PC-3 (cell line): ENCODE results near the gene UBXN6. TPM values are rescaled to one million over a fixed set of nuclear protein-coding genes. Genes with fewer than 3 reads are reported as not detected.

Experiments
- ATAC-seq: fragments of 200-7000 bp; cut with Tn5 transposase; 2 replicates; pipeline ENCODE4 v1.9.1; 2020; ENCODE audit warnings: mild to moderate bottlenecking, moderate library complexity
- BruUV-seq: library from RNA; stranded (reverse); fragments of 400-500 nt; replicated peaks from 2 replicates; lab custom pipeline; 2021; lab: Mats Ljungman, UMichigan
- CTCF ChIA-PET: fragments of 300-600 bp; sonication (Branson Sonifier 250); formaldehyde crosslinking; loops from one replicate; lab custom pipeline; 2022; ENCODE audit warnings: antibody characterized with exemption; lab: Charles Lee
- POLR2A ChIA-PET: fragments of 300-600 bp; sonication (Branson Sonifier 250); formaldehyde crosslinking; loops from one replicate; lab custom pipeline; 2022; ENCODE audit warnings: antibody characterized with exemption; ENCODE audit not compliant: unreplicated experiment; lab: Charles Lee
- DNase-seq: peaks from one replicate; pipeline ENCODE4 v3.0.0-alpha.2; 2015
- H2AFZ ChIP-seq: fragments of 300-600 bp; sonication (generic); 2 replicates; pipeline ENCODE4 v1.6.0; 2016; ENCODE audit warnings: antibody characterized with exemption, low read length
- H3F3A ChIP-seq: fragments of 300-600 bp; sonication (generic); one replicate; pipeline ENCODE4 v1.6.0; 2017; ENCODE audit warnings: antibody characterized with exemption, low read length, control low read depth, mild to moderate bottlenecking; ENCODE audit not compliant: unreplicated experiment
- H3K27ac ChIP-seq: fragments of 300-600 bp; sonication (generic); 2 replicates; pipeline ENCODE4 v1.5.1; 2016; ENCODE audit warnings: mild to moderate bottlenecking, low read length
- H3K27me3 ChIP-seq: fragments of 300-600 bp; sonication (generic); 2 replicates; pipeline ENCODE4 v1.6.1; 2016; ENCODE audit warnings: low read length, mixed read lengths
- H3K36me3 ChIP-seq: fragments of 300-600 bp; sonication (generic); 2 replicates; pipeline ENCODE4 v1.6.1; 2016; ENCODE audit warnings: low read depth, mixed run types, low read length, mixed read lengths
- H3K4me1 ChIP-seq: fragments of 300-600 bp; sonication (generic); 2 replicates; pipeline ENCODE4 v1.5.1; 2016; ENCODE audit warnings: low read length; ENCODE audit not compliant: insufficient read depth
- H3K4me2 ChIP-seq: fragments of 300-600 bp; sonication (generic); 2 replicates; pipeline ENCODE4 v1.6.0; 2016; ENCODE audit warnings: low read length
- H3K4me3 ChIP-seq: fragments of 300-600 bp; sonication (generic); 2 replicates; pipeline ENCODE4 v1.5.1; 2016; ENCODE audit warnings: mild to moderate bottlenecking, low read length, mixed read lengths
- H3K79me2 ChIP-seq: fragments of 300-600 bp; sonication (generic); 2 replicates; pipeline ENCODE4 v1.6.1; 2017; ENCODE audit warnings: low read length, mixed read lengths
- H3K9ac ChIP-seq: fragments of 300-600 bp; sonication (generic); 2 replicates; pipeline ENCODE4 v1.6.0; 2016; ENCODE audit warnings: mild to moderate bottlenecking, low read length
- H3K9me2 ChIP-seq: fragments of 300-600 bp; sonication (generic); replicated peaks from 2 replicates; pipeline ENCODE4 v1.6.1; 2016; ENCODE audit warnings: mixed run types, low read length, mixed read lengths
- H3K9me3 ChIP-seq: fragments of 300-600 bp; sonication (generic); 2 replicates; pipeline ENCODE4 v1.6.1; 2016; ENCODE audit warnings: low read length, mixed read lengths
- H4K20me1 ChIP-seq: fragments of 300-600 bp; sonication (generic); 2 replicates; pipeline ENCODE4 v1.6.1; 2016; ENCODE audit warnings: low read length, mixed read lengths
- EZH2 ChIP-seq: fragments of 300-600 bp; sonication (generic); IDR thresholded peaks from one replicate; pipeline ENCODE4 v1.6.1; 2017; ENCODE audit warnings: antibody characterized with exemption, mild to moderate bottlenecking, low read length; ENCODE audit not compliant: unreplicated experiment
- EZH2phosphoT487 ChIP-seq: fragments of 300-600 bp; sonication (generic); IDR thresholded peaks from 2 replicates; pipeline ENCODE4 v1.6.1; 2018; ENCODE audit warnings: mild to moderate bottlenecking, antibody characterized with exemption, low read length, borderline replicate concordance
- intact Hi-C: fragments of 100-400 bp; cut with micrococcal nuclease; formaldehyde crosslinking; loops from 2 replicates; pipeline ENCODE4 v1.9.0; 2023
- total RNA-seq: library from RNA; depleted of rRNA; stranded (reverse); fragments of >200 nt; gene quantifications from 2 replicates; pipeline ENCODE4 v1.2.3, GENCODE V29; 2014
- TF ChIP-seq, protein P1 (sequence below): fragments of 300-600 bp; sonication (generic); conservative IDR thresholded peaks from 2 replicates; pipeline ENCODE4 v1.5.1; 2017; ENCODE audit warnings: antibody characterized with exemption, low read depth, mild to moderate bottlenecking, low read length

UBXN6 gene
- total RNA-seq, 1 experiment from 2014 or later: 64.0 TPM

DNA sequence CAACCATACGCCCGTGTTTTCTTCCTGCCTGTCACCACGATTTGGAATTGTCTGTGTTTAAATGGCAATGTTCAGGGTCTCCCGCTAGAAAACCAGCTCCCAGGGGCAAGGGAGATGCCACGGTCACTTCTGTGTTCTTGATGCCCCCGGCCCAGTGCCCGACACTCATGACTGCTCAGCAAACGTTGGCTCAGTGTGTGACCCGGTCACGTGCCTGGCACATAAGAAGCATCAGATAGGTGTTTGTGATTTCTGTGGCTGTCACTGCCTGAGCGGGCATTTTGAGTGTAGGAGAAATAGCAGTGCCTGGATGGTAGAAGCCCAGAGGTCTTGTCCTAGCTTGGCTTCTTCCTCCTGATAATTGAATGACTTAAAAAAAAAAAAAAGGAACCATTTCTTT, 30.0 kb upstream of the UBXN6 start:
- Histone ChIP-seq H3K27me3 (no peaks in the 10 kb centered on the region), H3K9ac (no peak overlapping the region), H3K4me3 (no peak overlapping the region), H3K9me2 (no peaks in the 10 kb centered on the region), H3K36me3 (peaks cover 25% of the 10 kb centered on the region), H3K79me2 (no peaks in the 10 kb centered on the region), H4K20me1 (no peaks in the 10 kb centered on the region), H3K9me3 (no peaks in the 10 kb centered on the region), H3K4me2 (no peak overlapping the region), H3F3A (no peaks in the 10 kb centered on the region), H3K27ac (no peak overlapping the region), H3K4me1 (no peaks in the 10 kb centered on the region), H2AFZ (no peak overlapping the region)
- DNase-seq (no peak), ATAC-seq (no peak)
- ChIA-PET CTCF (no interaction called here), POLR2A (no interaction called here)
- BruUV-seq: no TSS peak
- intact Hi-C loops: no loop called here
- TF ChIP-seq EZH2 (no peak), EZH2phosphoT487 (no peak)
- TF ChIP-seq, protein P1, sequence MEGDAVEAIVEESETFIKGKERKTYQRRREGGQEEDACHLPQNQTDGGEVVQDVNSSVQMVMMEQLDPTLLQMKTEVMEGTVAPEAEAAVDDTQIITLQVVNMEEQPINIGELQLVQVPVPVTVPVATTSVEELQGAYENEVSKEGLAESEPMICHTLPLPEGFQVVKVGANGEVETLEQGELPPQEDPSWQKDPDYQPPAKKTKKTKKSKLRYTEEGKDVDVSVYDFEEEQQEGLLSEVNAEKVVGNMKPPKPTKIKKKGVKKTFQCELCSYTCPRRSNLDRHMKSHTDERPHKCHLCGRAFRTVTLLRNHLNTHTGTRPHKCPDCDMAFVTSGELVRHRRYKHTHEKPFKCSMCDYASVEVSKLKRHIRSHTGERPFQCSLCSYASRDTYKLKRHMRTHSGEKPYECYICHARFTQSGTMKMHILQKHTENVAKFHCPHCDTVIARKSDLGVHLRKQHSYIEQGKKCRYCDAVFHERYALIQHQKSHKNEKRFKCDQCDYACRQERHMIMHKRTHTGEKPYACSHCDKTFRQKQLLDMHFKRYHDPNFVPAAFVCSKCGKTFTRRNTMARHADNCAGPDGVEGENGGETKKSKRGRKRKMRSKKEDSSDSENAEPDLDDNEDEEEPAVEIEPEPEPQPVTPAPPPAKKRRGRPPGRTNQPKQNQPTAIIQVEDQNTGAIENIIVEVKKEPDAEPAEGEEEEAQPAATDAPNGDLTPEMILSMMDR: no peak

DNA sequence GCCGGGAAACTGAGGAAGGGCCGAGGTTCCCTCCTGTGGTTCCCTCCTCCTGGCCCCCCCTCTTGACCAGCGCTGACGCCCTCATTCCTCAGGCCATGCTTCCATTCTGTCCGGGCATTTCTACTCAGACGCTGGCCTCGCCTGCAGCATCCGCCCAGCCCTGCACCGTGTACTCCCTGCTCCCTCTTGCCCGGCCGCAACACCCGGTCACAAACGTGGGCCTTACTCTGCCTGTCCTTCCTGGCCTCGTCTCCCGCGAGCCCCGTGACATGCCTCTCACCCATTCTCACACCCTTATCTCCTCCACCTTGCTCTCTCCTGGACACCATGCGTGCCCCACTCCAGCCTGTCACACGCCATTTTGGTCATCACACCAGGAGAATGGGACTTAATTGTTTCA, 25.8 kb upstream of the UBXN6 start:
- CTCF ChIA-PET: no interaction called here
- no peak overlapping the region for H2AFZ ChIP-seq
- TF ChIP-seq EZH2phosphoT487 (no peak), EZH2 (no peak)
- TF ChIP-seq, protein P1: no peak

DNA sequence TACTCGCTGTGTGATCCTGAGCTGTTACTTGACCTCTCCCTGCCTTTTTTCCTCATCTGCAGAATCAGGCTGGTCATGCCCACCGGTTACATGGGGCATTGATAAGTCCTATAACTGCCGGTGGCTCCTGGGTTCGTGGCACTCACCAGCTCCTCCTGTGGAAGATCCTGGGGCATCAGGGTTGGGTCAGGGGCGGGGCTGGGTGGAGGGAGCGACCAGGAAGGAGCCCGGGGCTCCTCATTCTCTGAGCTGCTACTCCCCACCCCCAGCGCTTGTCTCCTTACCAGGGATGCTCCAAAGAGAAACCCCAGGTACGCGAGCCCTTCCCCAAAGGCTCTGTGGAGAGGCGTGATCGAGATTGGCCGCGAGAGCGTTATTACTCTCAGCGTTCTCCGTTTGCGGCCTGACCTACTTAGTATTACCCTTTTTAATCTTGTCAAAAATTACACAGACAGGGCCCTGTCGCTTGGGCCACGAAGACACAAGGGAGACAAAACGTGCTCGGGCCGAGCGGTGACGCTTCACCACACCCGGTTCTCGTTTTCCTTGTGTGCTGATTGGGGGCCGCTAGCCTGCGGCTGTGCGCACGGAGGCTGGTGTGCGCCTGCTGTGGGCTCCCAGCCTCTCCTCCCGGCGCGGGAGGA, 25.2 kb upstream of the UBXN6 start:
- intact Hi-C loops: no loop called here
- no peak overlapping the region for H3K9ac ChIP-seq
- no peak for ATAC-seq
- H3K9me3 ChIP-seq: no peaks in the 10 kb centered on the region
- H3K79me2 ChIP-seq: no peaks in the 10 kb centered on the region
- no TSS peak for BruUV-seq
- no peaks in the 10 kb centered on the region for H3K9me2 ChIP-seq
- ChIA-PET CTCF (interaction anchor here (0.6 kb wide), 1 partner anchor 35 kb away, joined by 8 read pairs; the partner anchor contains the start of gene PLIN4), POLR2A (no interaction called here)
- DNase-seq: no peak
- TF ChIP-seq EZH2 (no peak), EZH2phosphoT487 (no peak)
- TF ChIP-seq, protein P1: no peak
- no peak overlapping the region for H3K27ac ChIP-seq
- no peak overlapping the region for H2AFZ ChIP-seq
- H3K4me2 ChIP-seq: no peak overlapping the region
- no peaks in the 10 kb centered on the region for H3K4me1 ChIP-seq
- H3K36me3 ChIP-seq: peaks cover 11% of the 10 kb centered on the region; the same call in 1 of the 2 replicates
- H3K4me3 ChIP-seq: no peak overlapping the region
- no peaks in the 10 kb centered on the region for H3K27me3 ChIP-seq
- no peaks in the 10 kb centered on the region for H4K20me1 ChIP-seq
- H3F3A ChIP-seq: no peaks in the 10 kb centered on the region

More for the DNA sequence above, 25.8 kb upstream of the UBXN6 start:
- Histone ChIP-seq H3K9me3 (no peaks in the 10 kb centered on the region), H3K27ac (no peak overlapping the region), H3K27me3 (no peaks in the 10 kb centered on the region), H3F3A (no peaks in the 10 kb centered on the region), H3K79me2 (no peaks in the 10 kb centered on the region), H3K4me2 (no peak overlapping the region), H3K36me3 (peaks cover 12% of the 10 kb centered on the region; the same call in 1 of the 2 replicates), H4K20me1 (no peaks in the 10 kb centered on the region), H3K4me3 (no peak overlapping the region), H3K9ac (no peak overlapping the region), H3K9me2 (no peaks in the 10 kb centered on the region), H3K4me1 (no peaks in the 10 kb centered on the region)
- DNase-seq (no peak), ATAC-seq (no peak)
- no TSS peak for BruUV-seq
- intact Hi-C loops: no loop called here
- POLR2A ChIA-PET: no interaction called here
